IPS-NIHi7 (cell line): Measurements from ENCODE around the gene TCF4.

Source experiments
- DNase-seq: peaks from one replicate; pipeline ENCODE4 v3.0.0; 2012; ENCODE audit warnings: mixed read lengths; ENCODE audit errors: extremely low spot score

Gene TCF4

DNA sequence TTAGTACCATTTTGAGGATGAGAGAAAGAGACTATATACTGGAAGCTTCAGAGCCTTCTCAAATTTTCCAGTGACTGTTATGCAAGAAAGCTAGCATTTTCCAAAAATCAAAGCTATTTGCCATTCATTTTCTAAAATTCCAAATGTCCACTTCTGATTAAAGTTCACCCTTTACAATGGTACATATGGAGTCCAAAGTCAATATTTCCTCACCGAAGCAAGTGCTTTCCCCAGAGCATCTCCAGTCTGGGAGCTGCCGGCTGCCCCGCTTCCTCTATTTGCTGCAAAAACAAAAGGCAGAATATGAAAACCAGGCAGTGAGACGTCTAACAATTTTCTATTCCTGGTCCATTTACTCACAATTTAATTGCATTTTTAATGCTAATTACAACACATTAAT lies 326.7 kb downstream of the TCF4 start:
- DNase-seq: no peak

DNA sequence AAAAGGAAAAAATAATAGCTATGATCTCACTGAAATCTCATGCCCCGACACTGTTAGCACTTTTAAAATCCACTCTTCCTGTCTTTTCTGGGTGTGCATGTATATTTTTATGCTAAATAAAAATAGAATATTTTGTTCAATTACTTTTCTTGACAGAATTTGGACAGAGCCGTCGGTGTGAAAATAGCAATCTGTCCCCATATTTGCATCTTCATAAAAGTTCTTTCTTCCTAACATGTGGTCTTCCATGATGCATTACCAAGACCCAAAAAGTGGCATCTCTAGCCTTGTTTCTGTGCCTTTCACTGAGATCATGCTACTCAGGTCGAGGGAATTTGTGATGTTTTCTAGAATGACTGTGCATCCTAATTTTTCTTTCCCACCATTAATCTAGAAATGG lies 329.9 kb downstream of the TCF4 start:
- DNase-seq: no peak

DNA sequence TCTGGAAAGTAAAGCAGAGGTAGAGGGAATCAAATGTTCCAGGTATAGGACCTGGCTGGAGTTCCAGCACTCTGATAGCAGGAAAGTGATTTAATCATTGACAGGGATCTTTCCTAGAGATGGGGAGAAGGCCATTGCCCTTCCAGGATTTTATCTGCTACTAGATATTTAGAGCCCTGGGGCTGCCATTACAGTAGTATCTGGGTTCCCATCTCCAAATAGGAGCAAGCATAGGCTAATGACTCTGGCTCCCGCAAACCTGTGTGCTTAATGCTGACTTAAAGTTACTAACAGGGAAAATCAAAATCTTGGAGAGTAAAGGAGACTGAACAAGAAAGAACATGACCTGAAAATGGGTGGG lies 331.1 kb downstream of the TCF4 start:
- DNase-seq: no peak

DNA sequence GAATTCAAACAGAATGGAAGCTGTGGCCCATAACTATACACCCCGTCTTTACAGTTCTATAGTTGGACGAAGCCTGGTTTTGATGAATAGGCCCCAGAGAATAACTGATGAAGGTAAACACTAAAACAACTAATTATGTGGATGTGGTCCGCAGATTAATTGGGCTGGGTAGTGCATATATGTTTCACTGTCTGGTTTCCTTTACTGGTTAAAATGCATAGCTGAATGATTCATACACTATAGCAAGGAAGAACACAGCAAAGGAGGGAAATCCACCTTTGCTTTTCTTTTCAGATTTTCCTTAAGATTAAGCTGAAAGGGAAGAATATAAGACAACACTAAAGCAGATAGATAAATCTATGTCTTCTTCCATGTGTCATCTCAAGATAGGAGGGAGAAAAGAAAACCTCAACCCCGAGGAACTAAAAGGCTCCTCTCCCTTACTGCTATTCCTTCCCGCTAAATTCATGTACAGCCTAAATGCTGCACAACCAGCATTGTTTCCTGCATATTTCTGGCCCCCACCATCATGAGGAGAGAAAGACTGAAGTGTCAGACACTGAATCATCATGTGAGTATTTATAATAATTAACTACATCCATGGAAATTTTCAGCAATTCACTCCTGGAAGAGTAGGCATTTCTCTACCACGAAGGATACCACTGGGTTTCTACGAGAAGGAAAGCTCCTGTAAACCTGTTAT lies 331.6 kb downstream of the TCF4 start:
- no peak for DNase-seq

DNA sequence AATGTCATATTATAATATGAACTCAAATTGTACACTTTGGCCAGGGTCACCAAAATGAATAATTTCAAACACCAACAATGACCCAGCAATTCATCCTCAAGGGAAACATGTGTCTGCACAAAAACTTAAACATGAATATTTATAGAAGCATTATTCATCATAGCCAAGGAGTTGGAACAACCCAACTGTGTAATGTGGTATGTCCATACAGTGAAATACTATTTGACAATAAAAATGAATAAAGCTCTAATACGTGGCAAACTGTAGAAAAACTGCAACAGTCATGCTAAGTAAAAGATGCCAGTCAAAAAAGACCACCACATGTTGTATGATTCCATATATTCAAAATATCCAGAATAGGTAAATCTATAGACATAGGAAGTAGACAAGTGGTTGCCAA lies 334.2 kb downstream of the TCF4 start:
- DNase-seq: no peak

DNA sequence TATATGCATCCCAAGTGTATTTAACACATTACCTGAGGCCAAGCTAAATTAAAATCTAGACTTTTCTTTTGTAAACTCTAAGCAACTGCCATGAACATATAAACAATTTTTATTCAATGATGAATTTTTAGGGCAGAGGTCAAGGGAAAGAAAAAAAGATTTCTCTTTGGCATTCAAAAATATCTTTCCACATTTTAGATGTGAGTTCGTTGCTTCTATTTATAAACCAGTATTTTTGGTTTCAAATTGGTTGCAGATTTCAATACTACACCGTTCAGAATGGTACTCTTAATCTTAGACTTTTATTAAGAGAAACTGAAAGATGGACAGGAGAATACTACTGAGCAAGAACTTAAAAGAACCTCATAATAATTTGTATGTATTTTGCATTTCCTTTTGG lies 335.1 kb downstream of the TCF4 start:
- DNase-seq: no peak

DNA sequence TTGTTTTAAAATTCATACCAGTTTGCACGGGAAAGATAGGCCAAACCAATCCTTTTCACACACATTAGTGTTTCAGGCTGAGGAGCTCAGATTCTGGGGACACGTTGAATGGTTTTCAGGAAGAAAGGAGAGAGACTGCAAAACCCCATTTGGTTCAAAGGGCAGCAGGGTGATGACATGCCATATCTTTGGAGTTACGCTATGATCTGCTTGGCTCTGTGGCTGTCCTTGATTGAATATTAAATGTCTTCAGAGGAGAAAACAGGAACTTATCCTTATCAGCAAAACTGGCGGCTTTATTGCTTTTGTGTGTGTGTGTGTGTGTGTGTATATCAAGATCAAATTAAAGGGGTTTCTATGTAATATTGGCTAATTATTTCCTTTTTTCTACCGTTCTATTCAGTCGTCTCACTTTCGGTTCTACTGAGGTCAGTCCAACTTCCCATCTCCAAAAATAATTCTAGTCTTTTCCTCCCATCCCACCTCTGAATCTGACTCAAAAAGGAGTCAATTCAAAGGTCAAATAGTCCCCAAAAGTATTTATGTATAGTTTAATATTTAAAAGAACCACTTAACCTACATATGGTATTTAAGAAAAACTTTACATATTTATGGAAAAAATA lies 335.8 kb downstream of the TCF4 start:
- DNase-seq: no peak

DNA sequence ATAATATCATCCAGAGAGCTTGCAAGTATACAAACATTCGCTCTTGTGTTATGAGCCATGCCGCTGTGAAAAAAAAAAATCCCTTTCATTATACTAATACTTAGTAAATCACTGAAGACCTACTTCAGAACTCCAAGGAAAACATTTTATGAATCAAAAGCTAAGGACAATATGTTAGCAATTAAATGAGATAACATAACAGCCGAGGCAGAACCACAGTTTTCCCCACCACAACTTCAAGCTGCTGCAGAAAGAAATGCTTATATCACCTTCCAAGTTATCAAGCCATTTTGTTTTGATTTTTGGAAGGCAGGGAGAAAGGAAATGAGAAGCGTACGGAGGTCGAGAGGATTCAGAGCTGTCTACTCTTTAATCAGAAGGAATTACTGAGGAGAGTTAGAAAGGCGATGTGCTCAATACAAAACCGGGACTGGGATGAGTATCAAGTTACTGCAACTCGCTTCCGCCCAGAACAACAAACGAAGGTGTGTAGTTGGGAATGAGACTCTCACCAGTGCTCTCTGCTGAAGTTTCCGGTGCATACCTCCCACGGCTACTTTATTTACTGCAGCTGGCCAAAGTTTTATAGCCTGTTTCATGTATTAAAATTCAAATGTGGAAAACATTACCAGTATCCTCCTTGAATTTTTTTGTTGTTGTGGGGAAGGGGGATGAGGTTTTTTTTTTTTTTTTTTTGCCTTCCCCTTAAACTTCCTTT lies 336.6 kb downstream of the TCF4 start:
- DNase-seq: peak; percentile 36

DNA sequence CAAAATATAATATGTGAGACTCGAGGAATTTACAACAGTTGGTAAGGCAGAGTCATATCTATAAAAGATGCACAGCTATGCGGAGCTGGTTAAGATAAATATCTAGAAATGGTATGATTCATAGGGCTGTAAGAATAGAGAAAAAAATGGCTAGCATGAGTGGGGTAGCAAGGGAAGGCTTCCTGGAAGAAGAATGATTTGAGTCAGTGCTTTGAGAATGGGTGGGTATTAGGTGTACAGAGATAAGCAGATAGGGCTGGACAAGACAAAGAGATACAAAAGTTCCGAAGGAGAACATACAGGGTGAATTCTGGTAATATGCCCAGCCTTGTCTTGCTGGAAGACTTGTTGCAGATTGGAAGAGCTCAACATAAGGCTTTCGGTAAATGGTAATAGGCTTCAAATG lies 337.2 kb downstream of the TCF4 start:
- DNase-seq: no peak

DNA sequence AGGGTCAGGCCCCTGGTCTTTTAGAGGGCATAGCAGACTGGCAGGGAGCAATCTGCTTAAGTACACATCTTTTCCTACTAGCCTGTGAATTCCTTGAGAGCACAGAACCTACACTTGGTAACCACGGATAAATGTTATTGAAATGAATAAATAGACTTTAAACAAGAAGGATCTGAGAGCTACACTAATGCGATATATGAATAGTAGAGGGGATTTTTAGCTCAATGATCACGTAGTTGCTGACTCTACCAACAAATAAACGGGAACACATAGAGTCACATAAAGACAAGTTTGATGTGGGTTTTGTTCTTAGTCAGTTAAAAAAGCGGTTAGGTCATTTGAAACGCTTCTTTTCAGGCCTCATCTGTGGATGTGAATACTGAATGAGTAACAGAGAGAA lies 338.4 kb downstream of the TCF4 start:
- DNase-seq: no peak

DNA sequence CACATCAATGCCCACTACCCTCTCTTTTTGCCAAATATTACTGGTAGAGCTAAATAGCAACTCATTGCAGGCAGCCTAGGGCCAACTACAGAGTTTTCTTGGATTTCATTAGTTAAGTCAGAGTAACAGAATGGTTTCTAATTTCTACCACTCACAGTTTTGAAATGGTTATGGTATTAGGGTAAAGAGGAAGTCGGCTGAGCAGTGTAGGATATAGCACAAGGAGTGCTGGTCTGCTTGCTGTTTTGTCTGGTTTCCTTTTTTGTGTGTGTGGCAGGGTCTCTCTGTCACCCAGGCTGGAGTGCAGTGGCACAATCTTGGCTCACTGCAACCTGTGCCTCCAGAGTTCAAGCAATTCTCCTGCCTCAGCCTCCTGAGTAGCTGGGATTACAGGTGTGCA lies 339.5 kb downstream of the TCF4 start:
- DNase-seq: no peak

DNA sequence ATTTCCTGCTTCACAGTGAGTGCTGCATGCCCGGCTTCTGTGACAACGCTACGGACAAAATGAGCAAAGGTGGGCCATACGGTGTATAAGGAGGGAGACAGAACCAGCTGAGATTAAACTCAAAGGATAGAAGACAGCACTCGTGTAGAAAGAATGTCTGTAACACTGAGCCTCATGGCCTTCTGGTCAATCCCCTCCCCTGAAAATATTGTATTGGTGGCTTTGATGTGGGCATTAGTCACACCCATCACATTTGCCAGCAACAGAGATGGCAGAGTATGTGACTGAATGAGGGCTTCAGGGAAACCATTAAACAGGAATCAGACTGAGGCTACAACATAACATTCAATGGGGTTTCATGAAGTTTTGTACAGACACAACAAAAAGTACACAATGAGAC lies 341.0 kb downstream of the TCF4 start:
- DNase-seq: no peak

DNA sequence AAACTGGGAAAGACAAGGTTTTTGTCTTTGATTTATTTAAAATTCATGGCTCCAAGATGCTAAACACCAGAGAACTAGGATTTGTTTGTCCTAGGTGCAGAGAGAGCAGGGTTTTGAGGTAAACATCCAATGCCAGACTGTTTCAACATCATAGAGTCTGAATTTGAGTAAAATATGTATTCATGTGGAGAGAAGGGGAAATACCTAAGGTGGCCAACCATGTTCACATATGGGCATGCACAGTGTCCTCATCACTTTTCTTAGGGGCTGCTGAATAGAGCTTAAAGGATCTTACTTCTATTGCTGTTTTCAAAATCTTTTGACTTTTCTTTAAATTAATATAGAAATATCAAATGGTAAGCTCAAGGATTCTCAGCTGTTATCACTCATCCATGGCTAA lies 341.7 kb downstream of the TCF4 start:
- no peak for DNase-seq

DNA sequence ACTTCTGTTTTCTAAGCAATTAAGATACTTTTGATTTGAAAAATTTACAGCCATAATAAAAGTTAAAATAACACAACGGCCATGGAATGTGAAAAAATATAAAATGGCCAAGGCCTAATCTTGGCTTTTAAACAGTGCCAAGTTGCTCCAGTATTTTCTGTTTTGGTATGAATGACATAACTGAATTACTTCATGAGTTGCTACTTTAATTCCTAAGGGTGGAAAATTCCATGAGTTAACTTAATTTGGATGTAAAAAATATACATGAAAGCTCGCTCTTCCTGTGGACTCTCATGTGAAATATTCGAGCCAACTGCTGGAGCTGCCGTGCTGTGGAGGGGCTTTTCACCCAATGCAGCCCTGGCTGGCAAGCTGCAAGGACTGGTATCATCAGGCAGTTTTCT lies 342.8 kb downstream of the TCF4 start:
- no peak for DNase-seq

DNA sequence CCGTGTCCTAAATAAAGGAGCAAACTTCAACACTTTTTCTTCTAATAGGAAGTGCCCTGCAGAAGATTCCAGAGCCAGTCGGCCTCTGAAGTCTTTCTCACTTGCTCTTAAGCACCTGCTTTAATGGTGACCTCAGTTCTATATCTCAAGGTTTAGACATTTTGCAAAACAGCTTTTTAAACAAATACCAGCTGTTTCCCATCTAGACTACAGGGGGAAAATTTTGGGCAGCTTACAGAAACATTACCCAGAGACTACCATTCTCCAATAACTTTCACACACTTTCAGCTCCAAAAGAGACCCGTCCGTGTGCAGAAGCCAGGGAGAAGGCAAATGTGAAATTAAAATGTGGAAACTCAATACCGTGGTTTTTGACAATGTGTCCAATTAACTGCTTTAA lies 343.4 kb downstream of the TCF4 start:
- DNase-seq: no peak

DNA sequence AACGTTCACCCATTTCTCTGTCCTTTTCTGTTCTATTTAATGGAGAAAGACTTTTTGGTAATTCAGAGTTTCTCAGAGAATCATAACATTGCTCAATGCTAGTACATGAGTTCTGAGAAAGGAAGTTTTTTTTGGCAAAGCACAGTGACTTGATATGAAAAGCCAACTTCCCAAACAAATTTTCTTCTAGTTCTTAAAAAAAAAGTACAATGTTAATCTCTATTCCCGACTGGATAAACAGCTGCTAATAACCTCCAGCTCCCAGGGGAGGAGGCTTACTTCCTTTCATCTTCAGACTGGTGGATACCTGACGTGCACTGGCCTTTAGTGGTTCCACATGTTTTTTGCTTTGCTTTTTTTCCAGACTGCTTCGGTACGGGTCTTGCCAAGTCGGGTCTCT lies 344.1 kb downstream of the TCF4 start:
- no peak for DNase-seq

DNA sequence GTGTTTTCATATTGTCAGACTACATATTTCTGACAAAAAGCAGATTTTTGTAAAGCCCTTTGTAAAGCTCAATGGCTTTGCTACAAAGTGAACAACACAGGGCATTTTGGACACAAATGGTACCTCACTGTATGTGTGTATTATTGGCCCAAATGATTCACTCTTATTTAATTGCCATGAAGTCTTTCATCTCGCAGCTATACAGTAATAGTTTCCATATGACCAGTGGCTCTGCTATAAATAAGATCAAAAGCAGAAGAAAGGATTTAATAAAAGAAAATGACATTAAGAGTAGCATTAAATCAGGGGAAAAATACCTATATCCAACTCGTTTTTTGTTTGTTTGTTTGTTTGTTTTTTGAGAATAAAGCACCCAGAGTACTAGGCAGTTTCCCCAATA lies 344.7 kb downstream of the TCF4 start:
- DNase-seq: no peak

DNA sequence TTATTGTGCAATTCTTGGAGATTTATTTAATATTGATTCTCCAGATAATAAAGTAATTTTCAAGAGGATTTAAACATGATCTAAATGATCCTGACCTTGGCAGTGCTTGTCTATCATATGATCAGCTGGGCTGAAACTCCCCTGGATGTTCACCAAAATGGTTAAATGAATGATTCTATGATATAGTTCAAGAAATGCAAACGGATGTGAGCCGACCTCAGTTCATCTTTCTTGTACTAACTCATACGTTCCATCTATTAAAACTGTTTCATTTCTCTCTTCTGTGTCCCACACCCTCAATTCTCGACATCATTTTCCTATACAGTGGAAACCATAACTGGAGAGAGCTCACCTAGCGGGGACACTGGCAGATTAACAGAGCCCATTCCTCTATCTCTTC lies 347.0 kb downstream of the TCF4 start:
- DNase-seq: no peak

DNA sequence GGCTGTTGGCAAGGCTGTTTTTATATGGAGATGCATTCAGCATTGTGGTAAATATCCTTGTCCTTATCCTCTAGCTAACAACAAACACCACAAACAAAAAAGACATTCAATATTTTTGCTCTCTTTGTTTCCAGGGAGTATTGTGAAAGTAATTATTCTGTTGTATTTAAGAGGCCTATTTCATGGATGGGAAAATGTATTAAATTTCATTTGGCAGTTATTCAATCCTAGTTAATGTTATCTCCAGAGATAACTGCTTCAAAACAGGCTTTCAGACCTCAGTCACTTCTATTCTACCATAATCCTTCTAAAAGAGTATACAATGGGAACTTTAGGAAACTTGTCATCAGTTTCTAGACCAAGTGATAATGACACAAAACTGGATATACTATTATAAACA lies 348.3 kb downstream of the TCF4 start:
- no peak for DNase-seq

DNA sequence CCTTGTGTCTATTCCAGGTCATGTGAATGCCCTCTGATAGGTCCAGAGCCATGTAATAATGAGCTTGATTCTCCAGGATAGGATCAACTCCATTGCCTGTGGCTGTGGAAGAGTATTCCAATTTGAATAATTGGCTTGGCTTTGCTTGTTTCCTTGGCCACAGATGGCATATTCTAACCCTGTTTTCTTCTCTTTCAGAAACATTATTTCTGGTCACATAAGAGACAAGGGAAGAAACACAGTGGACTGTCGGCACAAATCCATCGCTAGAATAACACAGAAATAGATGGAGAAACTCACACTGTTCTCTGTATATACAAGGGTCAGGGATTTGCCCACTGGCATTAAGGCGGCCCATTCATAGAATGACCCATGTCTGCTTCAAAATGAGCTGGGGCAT lies 350.3 kb downstream of the TCF4 start:
- no peak for DNase-seq

DNA sequence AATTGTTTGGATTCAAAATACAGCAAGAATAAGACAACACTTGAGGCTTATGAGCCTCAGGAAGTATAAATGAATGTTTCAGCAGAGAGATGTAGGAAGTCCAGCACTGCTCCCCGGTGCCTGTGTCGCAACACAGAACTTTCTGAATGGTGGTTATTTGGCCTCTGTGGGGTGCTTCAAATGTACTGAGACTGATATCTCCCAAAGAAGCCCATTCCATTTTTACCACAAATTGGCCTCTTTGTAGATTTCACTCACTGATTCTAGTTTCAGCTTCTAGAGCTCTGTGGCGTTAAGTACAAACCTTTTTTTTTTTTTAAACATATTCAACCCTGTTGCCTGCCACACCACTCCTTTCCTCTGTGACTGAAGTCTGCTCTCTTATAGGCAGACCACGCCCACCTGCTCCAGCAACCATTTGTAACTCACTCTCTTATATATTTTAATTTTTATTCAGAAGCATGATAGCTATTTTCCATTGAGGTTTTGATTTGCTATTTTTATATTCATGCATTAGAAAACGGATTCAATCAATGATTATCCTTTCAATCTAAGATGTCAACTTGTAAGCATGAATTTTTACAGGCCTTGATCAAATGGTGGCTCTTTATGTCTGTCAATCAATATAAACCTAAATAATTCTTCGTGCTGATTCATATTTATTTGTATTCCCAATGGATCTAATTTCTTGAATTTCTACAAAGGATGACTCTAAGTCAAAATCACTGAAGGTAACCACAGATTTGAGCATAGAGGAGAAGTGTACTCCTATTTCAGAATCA lies 351.7 kb downstream of the TCF4 start:
- DNase-seq: no peak

DNA sequence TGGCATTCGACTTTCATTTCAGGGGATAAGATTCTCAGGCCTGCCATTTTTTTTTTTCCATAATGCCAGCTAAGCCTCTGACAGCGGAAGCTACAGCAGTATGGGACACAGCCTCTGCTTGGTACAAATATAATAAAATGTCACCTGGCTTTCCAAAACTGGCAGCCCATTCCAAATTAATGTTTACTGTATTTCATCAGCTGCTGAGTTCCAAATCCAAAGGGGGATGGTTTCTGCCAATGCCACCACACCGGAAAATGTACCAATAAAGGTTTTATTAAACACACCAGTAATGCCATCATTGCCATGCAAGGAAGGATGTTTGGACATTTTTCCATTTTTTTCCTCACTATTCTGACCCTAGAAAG lies 352.9 kb downstream of the TCF4 start:
- DNase-seq: no peak
